IMR-90 (cell line): ENCODE data around the gene FAF2. TPM values are rescaled to one million over a fixed set of nuclear protein-coding genes. Genes with fewer than 3 reads are reported as not detected.

Source experiments
- ATAC-seq: fragments of 200-7000 bp; cut with Tn5 transposase; 2 replicates; pipeline ENCODE4 v1.9.1; 2020; ENCODE audit warnings: low read depth, mild to moderate bottlenecking, moderate library complexity
- BruUV-seq: library from RNA; stranded (reverse); fragments of 400-500 nt; replicated peaks from 2 replicates; lab custom pipeline; 2021; lab: Mats Ljungman, UMichigan
- CTCF ChIA-PET: fragments of 300-600 bp; formaldehyde crosslinking; extraction: SDS; loops from one replicate; lab custom pipeline; 2021; ENCODE audit warnings: antibody characterized with exemption; lab: Yijun Ruan, JAX
- POLR2A ChIA-PET: fragments of 300-600 bp; sonication (Branson Sonifier 250); formaldehyde crosslinking; loops from one replicate; lab custom pipeline; 2022; ENCODE audit warnings: antibody characterized with exemption; ENCODE audit not compliant: unreplicated experiment; lab: Charles Lee
- DNase-seq: peaks from one replicate; pipeline ENCODE4 v3.0.0; 2013
- H2AFZ ChIP-seq: replicated peaks from 2 replicates; pipeline ENCODE3; 2013; ENCODE audit warnings: low read length, mild to moderate bottlenecking; ENCODE audit not compliant: poor library complexity
- H2AK5ac ChIP-seq: 2 replicates; pipeline ENCODE4 v1.6.1; 2013; ENCODE audit warnings: low read depth, low read length, inconsistent platforms
- H2AK9ac ChIP-seq: replicated peaks from 2 replicates; pipeline ENCODE3; 2013; ENCODE audit warnings: mild to moderate bottlenecking, low read depth, low read length, moderate library complexity; ENCODE audit not compliant: poor library complexity
- H2BK120ac ChIP-seq: 2 replicates; pipeline ENCODE4 v1.6.1; 2013; ENCODE audit warnings: low read depth, low read length, inconsistent platforms
- H2BK15ac ChIP-seq: 3 replicates; pipeline ENCODE4 v1.6.1; 2013; ENCODE audit warnings: low read depth, low read length, inconsistent platforms
- H2BK20ac ChIP-seq: 2 replicates; pipeline ENCODE4 v1.6.1; 2013; ENCODE audit warnings: low read depth, mild to moderate bottlenecking, inconsistent platforms, low read length, moderate library complexity
- H2BK5ac ChIP-seq: 2 replicates; pipeline ENCODE4 v1.6.1; 2013; ENCODE audit warnings: mild to moderate bottlenecking, low read depth, low read length, inconsistent platforms; ENCODE audit not compliant: poor library complexity, severe bottlenecking
- H3K14ac ChIP-seq: replicated peaks from 2 replicates; pipeline ENCODE4 v1.6.1; 2013; ENCODE audit warnings: low read depth, low read length, inconsistent platforms
- H3K18ac ChIP-seq: 2 replicates; pipeline ENCODE4 v1.6.1; 2013; ENCODE audit warnings: low read depth, low read length, control low read depth
- H3K23ac ChIP-seq: 2 replicates; pipeline ENCODE4 v1.6.1; 2013; ENCODE audit warnings: low read depth, low read length, inconsistent platforms
- H3K27ac ChIP-seq: 2 replicates; pipeline ENCODE4 v1.5.1; 2013; ENCODE audit warnings: mild to moderate bottlenecking, control low read depth, low read length; ENCODE audit not compliant: insufficient read depth
- H3K27me3 ChIP-seq: 2 replicates; pipeline ENCODE4 v1.6.1; 2013; ENCODE audit warnings: low read length; ENCODE audit not compliant: control insufficient read depth, insufficient read depth
- H3K36me3 ChIP-seq: 2 replicates; pipeline ENCODE4 v1.6.1; 2013; ENCODE audit warnings: low read length, mixed read lengths; ENCODE audit not compliant: control insufficient read depth, insufficient read depth
- H3K4ac ChIP-seq: 2 replicates; pipeline ENCODE4 v1.6.1; 2013; ENCODE audit warnings: low read depth, low read length, inconsistent platforms
- H3K4me1 ChIP-seq: 2 replicates; pipeline ENCODE4 v1.6.1; 2013; ENCODE audit warnings: low read length, mixed read lengths; ENCODE audit not compliant: control insufficient read depth, insufficient read depth
- H3K4me2 ChIP-seq: 2 replicates; pipeline ENCODE4 v1.6.1; 2013; ENCODE audit warnings: low read depth, mild to moderate bottlenecking, control low read depth, low read length, moderate library complexity
- H3K4me3 ChIP-seq: 2 replicates; pipeline ENCODE4 v1.5.1; 2013; ENCODE audit warnings: low read depth, mild to moderate bottlenecking, control low read depth, low read length, moderate library complexity; ENCODE audit not compliant: insufficient read depth
- H3K56ac ChIP-seq: 2 replicates; pipeline ENCODE4 v1.6.1; 2013; ENCODE audit warnings: low read length, inconsistent platforms; ENCODE audit not compliant: insufficient read depth; ENCODE audit errors: extremely low read depth
- H3K79me1 ChIP-seq, 2 experiments: 2 replicates each; pipeline ENCODE4 v1.6.1; 2013; ENCODE audit warnings: low read length in 2 of 2, inconsistent platforms in 1 of 2, low read depth in 1 of 2
- H3K9ac ChIP-seq: 2 replicates; pipeline ENCODE4 v1.6.1; 2013; ENCODE audit warnings: low read depth, low read length, control low read depth
- H3K9me1 ChIP-seq: 2 replicates; pipeline ENCODE4 v1.6.1; 2013; ENCODE audit warnings: low read length, inconsistent platforms; ENCODE audit not compliant: insufficient read depth
- H3K9me3 ChIP-seq: 2 replicates; pipeline ENCODE4 v1.6.1; 2013; ENCODE audit warnings: low read length; ENCODE audit not compliant: control insufficient read depth, insufficient read depth
- H4K20me1 ChIP-seq: 2 replicates; pipeline ENCODE4 v1.6.1; 2013; ENCODE audit warnings: low read length, inconsistent platforms; ENCODE audit not compliant: insufficient read depth
- H4K5ac ChIP-seq: 2 replicates; pipeline ENCODE4 v1.6.1; 2013; ENCODE audit warnings: mild to moderate bottlenecking, low read depth, low read length, control low read depth
- H4K8ac ChIP-seq, 2 experiments: 2 replicates each; pipeline ENCODE4 v1.6.1; 2013; ENCODE audit warnings: low read depth in 2 of 2, low read length in 2 of 2, control low read depth in 1 of 2, inconsistent platforms in 1 of 2
- H4K91ac ChIP-seq: 2 replicates; pipeline ENCODE4 v1.6.1; 2013; ENCODE audit warnings: low read depth, low read length, inconsistent platforms; ENCODE audit not compliant: insufficient read depth
- BHLHE40 ChIP-seq: fragments of 150-350 bp; IDR thresholded peaks from 2 replicates; pipeline ENCODE4 v1.6.1; 2016; ENCODE audit warnings: mild to moderate bottlenecking, low read depth, low read length
- MAFK ChIP-seq: IDR thresholded peaks from 2 replicates; pipeline ENCODE4 v1.6.1; 2012; ENCODE audit warnings: low read depth, low read length, improper control_type of control experiment
- POLR2A ChIP-seq: IDR thresholded peaks from 2 replicates; pipeline ENCODE4 v1.6.1; 2012; ENCODE audit warnings: mild to moderate bottlenecking, low read depth, low read length
- RAD21 ChIP-seq: IDR thresholded peaks from 2 replicates; pipeline ENCODE4 v1.6.1; 2012; ENCODE audit warnings: low read length, improper control_type of control experiment
- RCOR1 ChIP-seq: IDR thresholded peaks from 2 replicates; pipeline ENCODE4 v1.6.1; 2012; ENCODE audit warnings: mild to moderate bottlenecking, low read length, improper control_type of control experiment; ENCODE audit not compliant: insufficient replicate concordance
- RFX5 ChIP-seq: IDR thresholded peaks from 2 replicates; pipeline ENCODE4 v1.8.0; 2012; ENCODE audit warnings: low read depth, mild to moderate bottlenecking, low read length, moderate library complexity
- USF2 ChIP-seq: fragments of 150-350 bp; IDR thresholded peaks from 2 replicates; pipeline ENCODE4 v1.6.1; 2017; ENCODE audit warnings: mild to moderate bottlenecking, antibody characterized with exemption, low read length, low read depth
- WGBS, 2 experiments: methylation state at CpG; one replicate each; pipeline versions ENCODE4 v1.1.5 to v1.1.7; 2013; ENCODE audit warnings: missing lambda C conversion rate in 2 of 2; ENCODE audit not compliant: insufficient read length in 1 of 2; ENCODE audit errors: extremely low coverage in 2 of 2; 5-methylcytosine and 5-hydroxymethylcytosine counted together
- dilution Hi-C: fragments of 300-500 bp; cut with HindIII; formaldehyde crosslinking; loops from one replicate; pipeline ENCODE4 v1.14.3; 2018; ENCODE audit warnings: low sequenced_read_pairs; ENCODE audit not compliant: unreplicated experiment
- in situ Hi-C: fragments of 300-500 bp; cut with MboI; formaldehyde crosslinking; loops from 3 replicates; pipeline ENCODE4 v1.14.3; 2019; ENCODE audit warnings: low sequenced_read_pairs, inconsistent platforms, mixed read lengths
- intact Hi-C: fragments of 100-400 bp; cut with micrococcal nuclease; formaldehyde crosslinking; loops from 2 replicates; pipeline ENCODE4 v1.10.0; 2022
- polyA plus RNA-seq, 3 experiments: library from polyadenylated mRNA; depleted of rRNA; stranded (reverse); fragments of >200 nt; gene quantifications; 2 replicates each; pipeline ENCODE4 v1.2.3, GENCODE V29; 2012; ENCODE audit warnings: low replicate concordance in 1 of 3
- total RNA-seq: library from RNA; depleted of rRNA; stranded (reverse); fragments of >200 nt; gene quantifications from 2 replicates; pipeline ENCODE4 v1.2.3, GENCODE V29; 2012
- TF ChIP-seq, protein P1 (sequence below): conservative IDR thresholded peaks from 2 replicates; pipeline ENCODE4 v1.5.1; 2012; ENCODE audit warnings: mild to moderate bottlenecking, low read depth, low read length, improper control_type of control experiment

Gene FAF2
- total and polyA plus RNA-seq, 2 of the 4 experiments (the other 2 are of a cell fraction) = 32.9 to 47.0 TPM

GRCh38 chr5:176425791-176426190 lies 22.4 kb upstream of the FAF2 start:
- H2AFZ ChIP-seq = no peak overlapping the region
- H3K9ac ChIP-seq = no peak overlapping the region
- in situ Hi-C loops = no loop called here
- CTCF ChIA-PET = no interaction called here
- H4K91ac ChIP-seq = no peak overlapping the region
- H3K27ac ChIP-seq = no peak overlapping the region
- ATAC-seq (no peak), DNase-seq (no peak)
- H3K14ac ChIP-seq = no peak overlapping the region
- no peak overlapping the region for H4K8ac ChIP-seq
- H2BK15ac ChIP-seq = no peak overlapping the region
- no peak overlapping the region for H3K23ac ChIP-seq
- H3K79me1 ChIP-seq = no peaks in the 10 kb centered on the region
- peaks cover under 1% of the 10 kb centered on the region; the same call in 1 of the 2 replicates for H3K27me3 ChIP-seq
- no peak overlapping the region for H2BK20ac ChIP-seq
- H4K5ac ChIP-seq = no peak overlapping the region
- H3K18ac ChIP-seq = no peak overlapping the region
- H3K56ac ChIP-seq = no peak overlapping the region
- H3K4me1 ChIP-seq = no peaks in the 10 kb centered on the region
- H3K9me1 ChIP-seq = no peaks in the 10 kb centered on the region
- no TSS peak for BruUV-seq
- no peaks in the 10 kb centered on the region for H3K36me3 ChIP-seq
- TF ChIP-seq, protein P1, sequence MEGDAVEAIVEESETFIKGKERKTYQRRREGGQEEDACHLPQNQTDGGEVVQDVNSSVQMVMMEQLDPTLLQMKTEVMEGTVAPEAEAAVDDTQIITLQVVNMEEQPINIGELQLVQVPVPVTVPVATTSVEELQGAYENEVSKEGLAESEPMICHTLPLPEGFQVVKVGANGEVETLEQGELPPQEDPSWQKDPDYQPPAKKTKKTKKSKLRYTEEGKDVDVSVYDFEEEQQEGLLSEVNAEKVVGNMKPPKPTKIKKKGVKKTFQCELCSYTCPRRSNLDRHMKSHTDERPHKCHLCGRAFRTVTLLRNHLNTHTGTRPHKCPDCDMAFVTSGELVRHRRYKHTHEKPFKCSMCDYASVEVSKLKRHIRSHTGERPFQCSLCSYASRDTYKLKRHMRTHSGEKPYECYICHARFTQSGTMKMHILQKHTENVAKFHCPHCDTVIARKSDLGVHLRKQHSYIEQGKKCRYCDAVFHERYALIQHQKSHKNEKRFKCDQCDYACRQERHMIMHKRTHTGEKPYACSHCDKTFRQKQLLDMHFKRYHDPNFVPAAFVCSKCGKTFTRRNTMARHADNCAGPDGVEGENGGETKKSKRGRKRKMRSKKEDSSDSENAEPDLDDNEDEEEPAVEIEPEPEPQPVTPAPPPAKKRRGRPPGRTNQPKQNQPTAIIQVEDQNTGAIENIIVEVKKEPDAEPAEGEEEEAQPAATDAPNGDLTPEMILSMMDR = no peak
- TF ChIP-seq POLR2A (no peak), MAFK (no peak), RAD21 (no peak), RFX5 (no peak), RCOR1 (no peak), BHLHE40 (no peak), USF2 (no peak)
- no peak overlapping the region for H3K4me2 ChIP-seq
- H4K20me1 ChIP-seq = no peaks in the 10 kb centered on the region
- intact Hi-C loops = no loop called here
- H2BK5ac ChIP-seq = no peak overlapping the region
- dilution Hi-C loops = no loop called here
- no peak overlapping the region for H2AK5ac ChIP-seq
- no peak overlapping the region for H3K4ac ChIP-seq
- H2BK120ac ChIP-seq = no peak overlapping the region
- H3K9me3 ChIP-seq = peaks cover 2% of the 10 kb centered on the region; the same call in 1 of the 2 replicates
- H2AK9ac ChIP-seq = no peak overlapping the region
- no CpG with 5 or more reads among the region's 1 CpG for WGBS, 2 experiments
- POLR2A ChIA-PET = no interaction called here
- no peak overlapping the region for H3K4me3 ChIP-seq
